ENCODE data around the gene MBP. TPM values are rescaled to one million over a fixed set of nuclear protein-coding genes. Genes with fewer than 3 reads are reported as not detected.

The MBP gene
- total and polyA plus RNA-seq, 10 donors = 11.1 to 96.0 (median 70.8) TPM

DNA sequence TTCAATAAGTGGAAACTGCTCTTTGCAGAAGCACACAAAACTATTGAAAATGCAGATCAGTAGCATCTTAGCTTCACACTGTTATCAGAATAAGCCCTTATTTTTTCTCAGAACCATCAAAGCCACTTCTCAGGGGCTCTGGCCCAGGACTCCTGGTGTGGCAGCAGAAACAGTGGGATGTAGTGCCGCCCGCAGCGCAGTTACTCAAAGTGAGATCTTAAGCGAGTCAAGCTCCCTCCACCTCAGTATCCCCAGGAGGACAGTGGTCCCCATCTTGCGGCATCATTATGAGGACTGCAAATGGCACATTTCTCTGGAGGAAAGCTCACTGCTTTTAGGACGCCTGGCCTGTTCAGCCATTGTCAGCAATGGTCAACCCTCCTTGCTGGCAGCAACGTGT is 60.0 kb downstream of the MBP start:
- 85 to 97% (median 94%) methylated on average over 7 of the region's 7 CpGs for WGBS, 5 donors
- intact Hi-C loops (cut with DNase I; ENCODE audit: low total_unique reads) = no loop called here
- DNase-seq = no peak
- peaks cover 24 to 100% (median 73%) of the 10 kb centered on the region in 6 donors for H3K4me1 ChIP-seq
- peaks cover 0 to 28% (median 2%) of the 10 kb centered on the region in 6 donors for H3K36me3 ChIP-seq
- no peak overlapping the region for H3K4me3 ChIP-seq
- TF ChIP-seq, protein P1, sequence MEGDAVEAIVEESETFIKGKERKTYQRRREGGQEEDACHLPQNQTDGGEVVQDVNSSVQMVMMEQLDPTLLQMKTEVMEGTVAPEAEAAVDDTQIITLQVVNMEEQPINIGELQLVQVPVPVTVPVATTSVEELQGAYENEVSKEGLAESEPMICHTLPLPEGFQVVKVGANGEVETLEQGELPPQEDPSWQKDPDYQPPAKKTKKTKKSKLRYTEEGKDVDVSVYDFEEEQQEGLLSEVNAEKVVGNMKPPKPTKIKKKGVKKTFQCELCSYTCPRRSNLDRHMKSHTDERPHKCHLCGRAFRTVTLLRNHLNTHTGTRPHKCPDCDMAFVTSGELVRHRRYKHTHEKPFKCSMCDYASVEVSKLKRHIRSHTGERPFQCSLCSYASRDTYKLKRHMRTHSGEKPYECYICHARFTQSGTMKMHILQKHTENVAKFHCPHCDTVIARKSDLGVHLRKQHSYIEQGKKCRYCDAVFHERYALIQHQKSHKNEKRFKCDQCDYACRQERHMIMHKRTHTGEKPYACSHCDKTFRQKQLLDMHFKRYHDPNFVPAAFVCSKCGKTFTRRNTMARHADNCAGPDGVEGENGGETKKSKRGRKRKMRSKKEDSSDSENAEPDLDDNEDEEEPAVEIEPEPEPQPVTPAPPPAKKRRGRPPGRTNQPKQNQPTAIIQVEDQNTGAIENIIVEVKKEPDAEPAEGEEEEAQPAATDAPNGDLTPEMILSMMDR (IDR thresholded peaks at IDR 0.05 in 8 of 11, conservative IDR thresholded peaks at IDR 0.05 in 3 of 11) = no peak
- TF ChIP-seq POLR2A (IDR thresholded peaks at IDR 0.05) (no peak), POLR2AphosphoS5 (IDR thresholded peaks at IDR 0.05) (no peak)
- peak overlapping the region in 7 of 8 donors; percentile 28 to 97 (median 89) for H3K27ac ChIP-seq
- H3K27me3 ChIP-seq (replicated peaks in 1 of 7) = no peaks in the 10 kb centered on the region
- no peaks in the 10 kb centered on the region for H3K9me3 ChIP-seq

DNA sequence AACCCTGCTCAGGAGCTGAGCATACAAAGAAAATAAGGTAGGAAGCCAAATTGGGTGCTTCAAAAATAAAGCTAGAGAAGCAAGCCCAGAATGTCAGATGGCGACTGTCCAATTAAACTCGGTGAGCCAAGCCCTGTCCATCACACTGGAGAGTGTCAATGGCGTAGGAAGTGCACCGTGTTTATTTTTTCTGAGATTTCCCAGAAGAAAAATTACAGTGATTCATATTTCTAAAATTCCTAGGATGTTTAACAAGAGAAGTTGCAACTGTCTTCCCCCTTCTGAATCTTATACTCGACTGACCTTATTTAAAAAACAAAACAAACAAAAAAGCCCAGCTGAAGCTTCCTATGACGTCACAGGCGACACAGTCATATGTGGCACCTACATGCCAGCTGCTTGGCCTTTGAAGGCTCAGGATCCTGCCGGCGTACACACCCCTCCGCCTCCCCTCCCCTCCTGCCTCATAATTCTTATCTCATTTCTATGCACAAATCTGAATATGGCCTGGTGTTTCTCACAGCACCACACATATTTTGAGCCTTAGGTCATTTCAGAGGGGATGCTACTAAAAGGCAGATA is 60.8 kb downstream of the MBP start:
- TF ChIP-seq POLR2A (IDR thresholded peaks at IDR 0.05) = no peak
- TF ChIP-seq POLR2AphosphoS5 (IDR thresholded peaks at IDR 0.05) = peak in 2 of 3 donors; percentile 36 to 41
- intact Hi-C loops (cut with DNase I; ENCODE audit: low total_unique reads) = no loop called here
- H3K4me3 ChIP-seq = no peak overlapping the region
- DNase-seq = no peak
- H3K36me3 ChIP-seq = peaks cover 0 to 25% (median 2%) of the 10 kb centered on the region in 6 donors
- 55 to 67% (median 65%) methylated on average over 10 of the region's 10 CpGs for WGBS, 5 donors
- peaks cover 32 to 100% (median 81%) of the 10 kb centered on the region in 6 donors for H3K4me1 ChIP-seq
- H3K27me3 ChIP-seq (replicated peaks in 1 of 7) = no peaks in the 10 kb centered on the region
- H3K9me3 ChIP-seq = no peaks in the 10 kb centered on the region
- peak overlapping the region in 7 of 8 donors; percentile 59 to 97 (median 89) for H3K27ac ChIP-seq

DNA sequence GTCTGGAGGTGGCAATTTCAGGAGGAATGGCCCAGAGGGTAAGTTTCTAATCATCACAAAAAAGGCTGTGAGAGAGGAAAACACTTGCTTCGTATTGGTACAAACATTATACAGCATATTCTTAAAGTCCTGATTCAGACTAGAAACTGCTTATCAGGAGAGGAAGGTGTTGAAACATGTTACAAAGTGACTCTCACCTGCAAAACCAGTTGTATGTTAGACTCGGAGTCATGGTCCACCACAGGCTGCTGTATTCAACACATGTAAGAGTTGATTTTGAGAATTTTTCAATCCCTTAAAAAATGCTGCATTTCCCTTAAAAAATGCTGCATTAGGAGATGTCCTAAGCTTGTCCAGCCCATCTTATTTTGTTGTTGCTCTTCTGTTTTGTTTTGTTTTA is 61.5 kb downstream of the MBP start:
- 55 to 69% (median 65%) methylated on average over 2 of the region's 2 CpGs for WGBS, 5 donors
- no peak for TF ChIP-seq POLR2AphosphoS5 (IDR thresholded peaks at IDR 0.05)
- TF ChIP-seq POLR2A (IDR thresholded peaks at IDR 0.05) = no peak
- TF ChIP-seq, protein P1 (IDR thresholded peaks at IDR 0.05 in 8 of 11, conservative IDR thresholded peaks at IDR 0.05 in 3 of 11) = no peak

DNA sequence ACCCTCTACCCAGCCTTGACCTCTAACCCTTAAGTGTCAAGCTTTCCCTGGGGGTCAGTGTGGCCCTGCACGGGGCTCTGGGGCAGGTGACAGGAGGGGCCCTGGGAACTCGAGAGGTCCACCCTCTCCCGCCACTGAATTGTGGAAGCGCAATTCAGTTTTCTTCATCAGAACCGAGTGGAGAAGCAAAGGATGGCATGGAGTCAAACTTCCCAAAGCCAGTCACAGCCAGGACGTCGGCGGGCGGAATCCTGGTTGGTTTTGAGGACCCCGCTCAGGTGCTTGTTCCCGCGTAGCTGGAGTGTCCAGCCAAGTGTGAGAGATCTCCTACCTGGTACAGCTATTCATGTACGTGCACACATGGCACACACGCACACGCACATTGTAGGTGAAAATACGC is 62.0 kb downstream of the MBP start:
- no peaks in the 10 kb centered on the region for H3K27me3 ChIP-seq (replicated peaks in 1 of 7)
- H3K4me3 ChIP-seq = no peak overlapping the region
- H3K4me1 ChIP-seq = peaks cover 44 to 100% (median 92%) of the 10 kb centered on the region in 6 donors
- intact Hi-C loops (cut with DNase I; ENCODE audit: low total_unique reads) = no loop called here
- DNase-seq = peak; percentile 71
- TF ChIP-seq, protein P1 (IDR thresholded peaks at IDR 0.05 in 8 of 11, conservative IDR thresholded peaks at IDR 0.05 in 3 of 11) = no peak
- no peak for TF ChIP-seq POLR2A (IDR thresholded peaks at IDR 0.05)
- no peak for TF ChIP-seq POLR2AphosphoS5 (IDR thresholded peaks at IDR 0.05)
- H3K27ac ChIP-seq = peak overlapping the region in 7 of 8 donors; percentile 30 to 97 (median 89)
- peaks cover 0 to 26% (median 4%) of the 10 kb centered on the region in 6 donors for H3K36me3 ChIP-seq
- 84 to 94% (median 89%) methylated on average over 16 of the region's 16 CpGs for whole genome bisulfite sequencing, 5 donors
- no peaks in the 10 kb centered on the region for H3K9me3 ChIP-seq

More for the DNA sequence above, 61.5 kb downstream of the MBP start:
- H3K27me3 ChIP-seq (replicated peaks in 1 of 7) = no peaks in the 10 kb centered on the region
- peaks cover 0 to 26% (median 2%) of the 10 kb centered on the region in 6 donors for H3K36me3 ChIP-seq
- intact Hi-C loops (cut with DNase I; ENCODE audit: low total_unique reads) = no loop called here
- no peak for DNase-seq
- no peaks in the 10 kb centered on the region for H3K9me3 ChIP-seq
- H3K27ac ChIP-seq = peak overlapping the region; percentile 30 to 97 (median 77)
- no peak overlapping the region for H3K4me3 ChIP-seq
- H3K4me1 ChIP-seq = peaks cover 39 to 100% (median 88%) of the 10 kb centered on the region in 6 donors

All from spleen (tissue), 11 donors.